Subcutaneous abdominal adipose tissue (tissue), 5 donors: Measurements from ENCODE around the gene HSPA12A.
A peak's percentile ranks its signal among the peaks of the same experiment; 100 is the strongest.
"Not testable (repeated sequence)": the region's sequence is repeated elsewhere in the genome, so short reads cannot be mapped to it uniquely, and the experiment has no call there.

Experiments
- H3K27ac ChIP-seq: one replicate; pipeline ENCODE4 v1.7.0; 2013; ENCODE audit warnings: low read depth, mild to moderate bottlenecking, inconsistent platforms, low read length, moderate library complexity
- H3K27me3 ChIP-seq, 5 donors: one replicate each; pipeline ENCODE4 v1.7.0; 2013; ENCODE audit warnings: low read length in 5 of 5, inconsistent platforms in 1 of 5; ENCODE audit not compliant: control insufficient read depth in 5 of 5, insufficient read depth in 4 of 5
- H3K36me3 ChIP-seq, 5 donors: one replicate each; pipeline ENCODE4 v1.7.0; 2013; ENCODE audit warnings: low read length in 5 of 5; ENCODE audit not compliant: control insufficient read depth in 5 of 5, insufficient read depth in 5 of 5
- H3K4me1 ChIP-seq, 5 donors: one replicate each; pipeline ENCODE4 v1.7.0; 2013; ENCODE audit warnings: low read length in 5 of 5, mild to moderate bottlenecking in 3 of 5, moderate library complexity in 1 of 5; ENCODE audit not compliant: control insufficient read depth in 5 of 5, insufficient read depth in 5 of 5
- H3K4me3 ChIP-seq, 5 donors: one replicate each; pipeline ENCODE4 v1.7.0; 2013; ENCODE audit warnings: low read length in 5 of 5, low read depth in 1 of 5
- H3K9ac ChIP-seq, 5 donors: one replicate each; pipeline ENCODE4 v1.7.0; 2013; ENCODE audit warnings: low read length in 5 of 5, mild to moderate bottlenecking in 4 of 5, moderate library complexity in 3 of 5
- H3K9me3 ChIP-seq, 5 donors: one replicate each; pipeline ENCODE4 v1.7.0; 2013; ENCODE audit warnings: low read length in 5 of 5; ENCODE audit not compliant: control insufficient read depth in 5 of 5
- donor health status: healthy.
- donor health status: healthy.
- donor health status: healthy.
- donor health status: healthy.
- donor health status: healthy.

HSPA12A gene

GRCh38 chr10:116720241-116720643 is 22.1 kb downstream of the HSPA12A start:
- H3K27ac ChIP-seq = peak overlapping the region; percentile 50
- no peaks in the 10 kb centered on the region for H3K27me3 ChIP-seq
- H3K4me3 ChIP-seq = no peak overlapping the region
- no peaks in the 10 kb centered on the region for H3K9me3 ChIP-seq
- no peaks in the 10 kb centered on the region for H3K36me3 ChIP-seq
- H3K9ac ChIP-seq = peak overlapping the region in 1 of 5 donors; percentile 17
- peaks cover 6 to 88% (median 66%) of the 10 kb centered on the region in 5 donors for H3K4me1 ChIP-seq

- Histone ChIP-seq H3K9me3 (no peaks in the 10 kb centered on the region), H3K27ac (peak overlapping the region; percentile 50), H3K36me3 (no peaks in the 10 kb centered on the region), H3K4me1 (peaks cover 6 to 87% (median 65%) of the 10 kb centered on the region in 5 donors), H3K27me3 (no peaks in the 10 kb centered on the region), H3K4me3 (no peak overlapping the region), H3K9ac (peak overlapping the region in 2 of 5 donors; percentile 5 to 48)
Observed at GRCh38 chr10:116719804-116720203, 22.6 kb downstream of the HSPA12A start.

- peak overlapping the region in 1 of 5 donors; percentile 29 for H3K9ac ChIP-seq
- H3K4me3 ChIP-seq = no peak overlapping the region
- H3K9me3 ChIP-seq = no peaks in the 10 kb centered on the region
- peaks cover 6 to 82% (median 52%) of the 10 kb centered on the region in 5 donors for H3K4me1 ChIP-seq
- H3K27ac ChIP-seq = peak overlapping the region; percentile 75
- H3K27me3 ChIP-seq = no peaks in the 10 kb centered on the region
- H3K36me3 ChIP-seq = no peaks in the 10 kb centered on the region
Observed at GRCh38 chr10:116718058-116718457, 24.3 kb downstream of the HSPA12A start.

- Histone ChIP-seq H3K9ac (peak overlapping the region in 1 of 5 donors; percentile 8), H3K27me3 (no peaks in the 10 kb centered on the region), H3K4me3 (no peak overlapping the region), H3K4me1 (peaks cover 6 to 72% (median 47%) of the 10 kb centered on the region in 5 donors), H3K27ac (peak overlapping the region; percentile 58), H3K36me3 (no peaks in the 10 kb centered on the region), H3K9me3 (no peaks in the 10 kb centered on the region)
Observed at GRCh38 chr10:116716381-116716780, 26.0 kb downstream of the HSPA12A start.

- Histone ChIP-seq H3K27ac (peak overlapping the region; percentile 58), H3K9ac (no peak overlapping the region), H3K27me3 (no peaks in the 10 kb centered on the region), H3K4me3 (no peak overlapping the region), H3K36me3 (no peaks in the 10 kb centered on the region), H3K4me1 (peaks cover 8 to 72% (median 45%) of the 10 kb centered on the region in 5 donors), H3K9me3 (no peaks in the 10 kb centered on the region)
Observed at GRCh38 chr10:116715839-116716377, 26.5 kb downstream of the HSPA12A start.

GRCh38 chr10:116715341-116715740 is 27.0 kb downstream of the HSPA12A start:
- H3K9me3 ChIP-seq = no peaks in the 10 kb centered on the region
- H3K27me3 ChIP-seq = no peaks in the 10 kb centered on the region
- no peak overlapping the region for H3K4me3 ChIP-seq
- peak overlapping the region in 1 of 5 donors; percentile 11 for H3K9ac ChIP-seq
- H3K27ac ChIP-seq = peak overlapping the region; percentile 58
- H3K36me3 ChIP-seq = no peaks in the 10 kb centered on the region
- H3K4me1 ChIP-seq = peaks cover 8 to 72% (median 43%) of the 10 kb centered on the region in 5 donors

GRCh38 chr10:116713846-116714245 is 28.5 kb downstream of the HSPA12A start:
- H3K27ac ChIP-seq = no peak overlapping the region
- no peaks in the 10 kb centered on the region for H3K27me3 ChIP-seq
- H3K36me3 ChIP-seq = no peaks in the 10 kb centered on the region
- H3K4me1 ChIP-seq = peaks cover 8 to 70% (median 49%) of the 10 kb centered on the region in 5 donors
- H3K4me3 ChIP-seq = no peak overlapping the region
- no peaks in the 10 kb centered on the region for H3K9me3 ChIP-seq
- H3K9ac ChIP-seq = no peak overlapping the region

GRCh38 chr10:116712989-116713543 is 29.3 kb downstream of the HSPA12A start:
- no peaks in the 10 kb centered on the region for H3K27me3 ChIP-seq
- peaks cover 11 to 70% (median 49%) of the 10 kb centered on the region in 5 donors for H3K4me1 ChIP-seq
- H3K4me3 ChIP-seq = no peak overlapping the region
- H3K9me3 ChIP-seq = no peaks in the 10 kb centered on the region
- H3K9ac ChIP-seq = peak overlapping the region in 1 of 5 donors; percentile 2
- no peaks in the 10 kb centered on the region for H3K36me3 ChIP-seq
- H3K27ac ChIP-seq = no peak overlapping the region

- H3K4me1 ChIP-seq = peaks cover 14 to 70% (median 49%) of the 10 kb centered on the region in 5 donors
- no peak overlapping the region for H3K4me3 ChIP-seq
- H3K27me3 ChIP-seq = no peaks in the 10 kb centered on the region
- no peak overlapping the region for H3K27ac ChIP-seq
- no peaks in the 10 kb centered on the region for H3K36me3 ChIP-seq
- no peak overlapping the region for H3K9ac ChIP-seq
- no peaks in the 10 kb centered on the region for H3K9me3 ChIP-seq
Observed at GRCh38 chr10:116712519-116712918, 29.8 kb downstream of the HSPA12A start.

- not testable (repeated sequence) for H3K4me3 ChIP-seq, H3K27me3 ChIP-seq, H3K9ac ChIP-seq, H3K9me3 ChIP-seq, H3K27ac ChIP-seq, H3K36me3 ChIP-seq
- peaks cover 14 to 71% (median 51%) of the 10 kb centered on the region in 5 donors for H3K4me1 ChIP-seq
Observed at GRCh38 chr10:116711803-116712202, 30.6 kb downstream of the HSPA12A start.
